Psoas muscle (tissue), 8 donors: ENCODE results near the gene VAV2. TPM values are rescaled to one million over a fixed set of nuclear protein-coding genes. Genes with fewer than 3 reads are reported as not detected.

ENCODE experiments used
- ATAC-seq, 4 donors: fragments of 200-7000 bp; cut with Tn5 transposase; one replicate each; pipeline ENCODE4 v1.9.1; 2020; ENCODE audit warnings: moderate library complexity in 3 of 4, mild to moderate bottlenecking in 2 of 4
- DNase-seq, 2 donors: peaks; one replicate each; pipeline ENCODE4 v3.0.0-alpha.2; 2020
- H3K27ac ChIP-seq: fragments of 200-600 bp; one replicate; pipeline ENCODE4 v1.8.0; 2022
- H3K27me3 ChIP-seq, 3 donors: fragments of 200-600 bp in 1 of 3; one replicate each; pipeline versions ENCODE4 v1.6.1 to v1.8.0; 2013 to 2022; ENCODE audit warnings: low read length in 2 of 3, mild to moderate bottlenecking in 2 of 3, moderate library complexity in 1 of 3; ENCODE audit not compliant: insufficient read depth in 3 of 3
- H3K36me3 ChIP-seq, 2 donors: fragments of 200-600 bp in 1 of 2; one replicate each; pipeline versions ENCODE4 v1.6.1 to v1.8.0; 2013 to 2022; ENCODE audit warnings: low read depth in 1 of 2, mild to moderate bottlenecking in 1 of 2, moderate library complexity in 1 of 2; ENCODE audit not compliant: insufficient read depth in 1 of 2
- H3K4me1 ChIP-seq: fragments of 200-600 bp; one replicate; pipeline ENCODE4 v1.8.0; 2022
- H3K4me3 ChIP-seq: fragments of 200-600 bp; one replicate; pipeline ENCODE4 v1.8.0; 2022; ENCODE audit warnings: mild to moderate bottlenecking
- H3K9me3 ChIP-seq: fragments of 200-600 bp; one replicate; pipeline ENCODE4 v1.8.0; 2022
- CTCF ChIP-seq: fragments of 200-600 bp; IDR thresholded peaks from one replicate; pipeline ENCODE4 v1.8.0; 2022; ENCODE audit warnings: antibody characterized with exemption
- WGBS, 3 donors: extraction: QIAGEN DNeasy Blood & Tissue Kit; methylation state at CpG; one replicate each; pipeline versions ENCODE4 v1.1.6 to v1.1.7; 2013; 5-methylcytosine and 5-hydroxymethylcytosine counted together
- intact Hi-C, 2 donors: fragments of 100-400 bp; cut with DNase I; formaldehyde crosslinking; loops; one replicate each; pipeline versions ENCODE4 v1.11.0 to v1.14.2; 2022
- polyA plus RNA-seq, 3 donors: library from polyadenylated mRNA; stranded (reverse); fragments of 200-250 nt; gene quantifications; one replicate each; pipeline ENCODE4 v1.2.3, GENCODE V29; 2013
- total RNA-seq, 4 donors: library from RNA; stranded (reverse); fragmentation: NEBNext Ultra II Directional in 2 of 4; extraction: Animal tissue kit (Norgen Biotek cat#: 25700) in 2 of 4; gene quantifications; one replicate each; pipeline versions ENCODE4 v1.2.1 to v1.2.4, GENCODE V29; 2021 to 2023
- donor health status: healthy with polysubstance abuse.
- donor health status: DM: no; HTN: no; CAD: no; lungs with moderate emphysema.
- donor health status: Bipolar disorder and iron deficiency.
- donor health status: healthy.
- donor health status: DM: yes; HTN: yes; CAD: no.
- donor health status: DM: no; HTN: no; CAD: no.
- donor health status: DM: no; HTN: no; CAD: no.
- donor health status: DM: yes; HTN: yes; CAD: no.

The VAV2 gene
- total and polyA plus RNA-seq, 7 donors = 0.70 to 2.9 (median 1.4) TPM

- Histone ChIP-seq H3K36me3 (no peaks in the 10 kb centered on the region), H3K27me3 (peaks cover 0 to 23% (median 7%) of the 10 kb centered on the region in 3 donors), H3K9me3 (peaks cover 1% of the 10 kb centered on the region), H3K4me1 (no peaks in the 10 kb centered on the region), H3K4me3 (no peak overlapping the region), H3K27ac (no peak overlapping the region)
- peak in 1 of 2 donors; percentile 3 for DNase-seq
- WGBS, 3 donors = 81 to 88% (median 82%) methylated on average over 11 of the region's 11 CpGs
- TF ChIP-seq CTCF = no peak
- ATAC-seq = no peak
- intact Hi-C loops = no loop called here
Observed at GRCh38 chr9:133761641-133762248, 230.4 kb downstream of the VAV2 start.

- no peak overlapping the region for H3K27ac ChIP-seq
- no peak overlapping the region for H3K4me3 ChIP-seq
- no peaks in the 10 kb centered on the region for H3K4me1 ChIP-seq
- ATAC-seq = no peak
- 54 to 85% methylated on average over 4 to 11 of the region's 11 CpGs; no CpG with 5 or more reads in 1 of the 3 donors for WGBS, 3 donors
- H3K9me3 ChIP-seq = no peaks in the 10 kb centered on the region
- TF ChIP-seq CTCF = no peak
- peaks cover 0 to 27% (median 7%) of the 10 kb centered on the region in 3 donors for H3K27me3 ChIP-seq
- intact Hi-C loops = no loop called here
- no peaks in the 10 kb centered on the region for H3K36me3 ChIP-seq
- DNase-seq = no peak
Observed at GRCh38 chr9:133760713-133761290, 231.3 kb downstream of the VAV2 start.

DNA sequence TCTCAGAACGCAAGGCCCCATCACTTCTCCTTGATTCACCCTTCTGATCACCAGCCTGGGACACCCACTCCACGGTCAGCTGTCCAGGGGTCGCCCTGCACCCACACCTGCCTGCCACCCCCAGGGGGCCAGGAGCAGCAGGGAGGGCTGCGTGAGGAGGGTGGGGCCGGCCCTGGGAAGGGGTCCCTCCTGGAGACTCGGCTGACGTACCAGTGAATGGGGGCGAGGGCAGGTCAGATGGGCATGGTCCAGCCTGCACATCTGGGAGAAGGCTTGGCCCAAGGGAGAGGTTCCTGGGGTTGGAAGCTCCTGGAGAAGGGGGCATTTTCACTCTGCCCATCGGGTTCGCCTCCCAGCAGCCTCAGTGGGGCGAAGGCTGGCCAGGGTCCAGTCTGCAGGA, 232.2 kb downstream of the VAV2 start:
- H3K4me3 ChIP-seq = no peak overlapping the region
- peaks cover 0 to 31% (median 7%) of the 10 kb centered on the region in 3 donors for H3K27me3 ChIP-seq
- H3K4me1 ChIP-seq = no peaks in the 10 kb centered on the region
- peak in 1 of 4 donors; percentile 10 for ATAC-seq
- H3K27ac ChIP-seq = no peak overlapping the region
- DNase-seq = no peak
- intact Hi-C loops = no loop called here
- TF ChIP-seq CTCF = no peak
- H3K36me3 ChIP-seq = no peaks in the 10 kb centered on the region
- no peaks in the 10 kb centered on the region for H3K9me3 ChIP-seq
- 81 to 89% (median 82%) methylated on average over 3 to 11 of the region's 11 CpGs for WGBS, 3 donors

DNA sequence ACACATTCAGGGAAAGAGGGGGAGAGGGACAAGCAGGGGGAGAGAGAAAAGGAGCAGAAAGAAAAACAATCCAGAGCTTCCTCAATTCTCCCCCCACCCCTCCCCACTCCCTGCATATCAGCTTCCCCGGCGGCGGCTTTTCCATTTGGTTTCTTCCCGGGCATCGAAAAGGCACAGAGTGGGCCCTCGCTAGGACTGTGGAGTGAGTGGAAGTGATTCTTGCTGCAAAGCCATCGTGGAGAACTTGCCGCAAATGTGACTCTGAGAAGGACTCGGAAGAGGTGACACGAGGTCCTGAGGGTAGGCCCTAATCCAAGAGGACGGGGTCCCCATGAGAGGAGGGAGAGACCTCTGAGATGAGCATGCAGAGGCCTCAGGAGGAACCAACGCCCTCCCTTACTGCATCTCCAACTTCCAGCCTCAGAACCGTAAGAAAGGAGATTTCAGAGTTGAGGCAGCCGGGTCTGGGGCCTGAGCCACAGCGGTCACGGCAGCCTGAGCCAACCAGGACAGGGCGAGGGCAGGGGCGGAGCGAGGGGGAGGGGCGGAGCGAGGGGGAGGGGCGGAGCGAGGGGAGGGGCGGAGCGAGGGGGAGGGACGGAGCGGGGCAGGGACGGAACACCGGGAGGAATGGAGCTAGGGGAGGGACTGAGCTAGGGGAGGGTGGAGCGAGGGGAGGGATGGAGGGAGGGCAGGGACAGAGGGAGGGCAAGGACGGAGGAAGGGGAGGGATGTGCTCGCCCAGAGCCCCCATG, 232.8 kb downstream of the VAV2 start:
- DNase-seq (peak in 1 of 2 donors; percentile 54), ATAC-seq (peak in 3 of 4 donors; percentile 65 to 77 (median 65))
- Histone ChIP-seq H3K27ac (no peak overlapping the region), H3K4me3 (no peak overlapping the region), H3K4me1 (no peaks in the 10 kb centered on the region), H3K9me3 (no peaks in the 10 kb centered on the region), H3K36me3 (no peaks in the 10 kb centered on the region), H3K27me3 (peaks cover 0 to 37% (median 7%) of the 10 kb centered on the region in 3 donors)
- 33 to 65% (median 52%) methylated on average over 23 to 32 of the region's 32 CpGs for WGBS, 3 donors
- intact Hi-C loops = no loop called here
- no peak for TF ChIP-seq CTCF
